Measurements from ENCODE around the gene TMSB4X.

Gene TMSB4X

GRCh38 chrX:12994321-12994720 is 19.4 kb downstream of the TMSB4X start:
- peaks cover 65% of the 10 kb centered on the region for H3K4me1 Mint-ChIP-seq
- no peaks in the 10 kb centered on the region for H3K9me3 Mint-ChIP-seq
- H3K4me3 Mint-ChIP-seq, result no peak overlapping the region
- H3K27me3 Mint-ChIP-seq, result no peaks in the 10 kb centered on the region
- H3K36me3 Mint-ChIP-seq, result peaks cover 2% of the 10 kb centered on the region
- peak overlapping the region; percentile 72 for H3K27ac Mint-ChIP-seq

DNA sequence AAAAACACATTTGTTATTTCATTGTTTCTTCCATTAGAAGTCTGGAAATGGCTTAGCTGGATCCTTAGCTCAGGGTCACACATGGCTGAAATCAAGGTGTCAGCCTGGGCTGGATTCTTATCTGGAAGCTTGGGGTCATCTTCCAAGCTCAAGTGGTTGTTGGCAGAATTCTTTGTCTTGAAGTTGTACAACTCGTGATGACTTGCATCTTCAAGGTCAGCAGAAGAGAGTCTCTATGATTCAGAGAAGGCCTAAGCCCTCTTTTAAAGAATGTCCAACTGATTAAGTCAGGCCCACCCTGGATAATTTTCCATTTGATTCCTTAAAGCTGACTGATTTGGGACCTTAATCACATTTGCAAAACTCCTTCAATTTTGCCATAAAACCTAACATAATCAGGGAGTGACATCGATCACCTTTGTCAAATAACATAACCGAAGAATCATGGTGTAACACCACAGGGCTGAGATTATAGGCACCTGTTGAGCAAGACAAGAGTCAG is 22.1 kb downstream of the TMSB4X start:
- H3K27me3 Mint-ChIP-seq, result no peaks in the 10 kb centered on the region
- no peaks in the 10 kb centered on the region for H3K36me3 Mint-ChIP-seq
- no peak overlapping the region for H3K4me3 Mint-ChIP-seq
- H3K9me3 Mint-ChIP-seq, result no peaks in the 10 kb centered on the region
- H3K27ac Mint-ChIP-seq, result peak overlapping the region; percentile 86
- H3K4me1 Mint-ChIP-seq, result peaks cover 72% of the 10 kb centered on the region

DNA sequence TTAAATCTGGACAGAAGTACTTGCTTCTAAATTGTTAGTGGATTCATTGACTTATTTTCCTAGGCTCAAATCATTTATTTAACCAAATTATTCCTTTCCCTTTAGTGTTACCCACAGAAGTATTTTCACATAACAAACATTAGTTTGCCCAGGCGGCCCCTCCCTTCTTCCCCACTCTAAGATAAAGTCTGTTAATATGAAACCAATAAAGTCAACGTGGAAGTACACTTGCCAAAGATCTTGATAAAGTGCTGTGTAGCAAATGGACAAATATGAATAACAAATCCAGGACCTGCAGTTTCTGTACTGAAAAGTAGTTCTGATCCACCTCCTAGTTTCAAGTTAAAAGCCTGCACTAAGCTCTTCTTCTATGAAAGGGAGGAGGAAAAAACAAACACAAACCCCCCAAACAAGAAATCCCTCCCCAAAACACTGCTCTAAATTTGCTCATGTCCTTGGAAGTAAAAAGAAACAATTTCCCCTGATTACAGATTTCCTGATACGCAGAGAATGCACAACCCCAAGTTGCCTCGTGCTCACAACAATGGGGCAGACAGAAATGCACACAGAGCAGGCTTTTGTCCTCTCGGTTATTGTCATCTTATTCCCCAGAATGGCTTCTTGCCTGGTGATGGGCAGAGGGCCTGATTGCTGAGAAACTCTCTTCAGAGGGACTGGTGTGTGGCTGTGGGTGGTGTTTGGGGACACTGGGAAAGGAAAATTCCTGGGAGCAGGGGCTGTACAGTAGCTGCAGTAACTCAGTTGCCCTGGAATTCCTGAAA is 23.2 kb downstream of the TMSB4X start:
- Mint-ChIP-seq H3K27me3 (no peaks in the 10 kb centered on the region), H3K4me1 (peaks cover 72% of the 10 kb centered on the region), H3K36me3 (no peaks in the 10 kb centered on the region), H3K27ac (peak overlapping the region; percentile 86), H3K9me3 (no peaks in the 10 kb centered on the region), H3K4me3 (peak overlapping the region; percentile 44)

GRCh38 chrX:12999422-12999821 is 24.5 kb downstream of the TMSB4X start:
- Mint-ChIP-seq H3K27me3 (no peaks in the 10 kb centered on the region), H3K27ac (peak overlapping the region; percentile 96), H3K4me1 (peaks cover 64% of the 10 kb centered on the region), H3K36me3 (no peaks in the 10 kb centered on the region), H3K9me3 (no peaks in the 10 kb centered on the region), H3K4me3 (peak overlapping the region; percentile 85)

DNA sequence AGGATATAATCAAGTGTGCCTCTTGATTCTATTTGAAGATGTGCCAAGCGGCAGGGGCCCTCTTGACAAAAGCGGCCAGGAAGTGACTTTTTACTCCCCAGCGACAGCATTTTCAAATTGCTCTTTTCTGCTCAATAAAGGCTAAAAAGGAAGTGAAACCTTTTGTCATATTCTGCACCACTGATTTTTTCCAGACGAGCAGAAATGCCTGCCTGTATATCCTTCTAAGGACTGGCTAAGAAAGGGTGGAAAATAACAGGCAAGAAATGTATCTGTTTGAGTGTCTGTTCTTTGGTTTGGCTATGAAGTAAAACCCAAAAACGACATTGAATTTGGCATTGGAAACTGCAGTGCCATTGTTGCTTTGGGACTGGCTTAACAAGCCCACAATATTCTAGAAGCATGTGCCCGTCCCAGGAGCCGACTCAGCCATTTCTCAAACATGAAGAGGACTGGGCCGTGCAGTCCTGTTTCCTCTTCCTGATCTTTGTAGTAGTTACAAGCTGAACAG is 25.4 kb downstream of the TMSB4X start:
- Mint-ChIP-seq H3K4me3 (peak overlapping the region; percentile 85), H3K4me1 (peaks cover 71% of the 10 kb centered on the region), H3K36me3 (no peaks in the 10 kb centered on the region)

GRCh38 chrX:13001097-13001496 is 26.2 kb downstream of the TMSB4X start:
- Mint-ChIP-seq H3K27ac (peak overlapping the region; percentile 55), H3K36me3 (no peaks in the 10 kb centered on the region), H3K4me3 (peak overlapping the region; percentile 45), H3K9me3 (no peaks in the 10 kb centered on the region), H3K27me3 (no peaks in the 10 kb centered on the region), H3K4me1 (peaks cover 73% of the 10 kb centered on the region)

More for the DNA sequence above, 25.4 kb downstream of the TMSB4X start:
- H3K27me3 Mint-ChIP-seq, result no peaks in the 10 kb centered on the region
- no peaks in the 10 kb centered on the region for H3K9me3 Mint-ChIP-seq
- H3K27ac Mint-ChIP-seq, result peak overlapping the region; percentile 96

DNA sequence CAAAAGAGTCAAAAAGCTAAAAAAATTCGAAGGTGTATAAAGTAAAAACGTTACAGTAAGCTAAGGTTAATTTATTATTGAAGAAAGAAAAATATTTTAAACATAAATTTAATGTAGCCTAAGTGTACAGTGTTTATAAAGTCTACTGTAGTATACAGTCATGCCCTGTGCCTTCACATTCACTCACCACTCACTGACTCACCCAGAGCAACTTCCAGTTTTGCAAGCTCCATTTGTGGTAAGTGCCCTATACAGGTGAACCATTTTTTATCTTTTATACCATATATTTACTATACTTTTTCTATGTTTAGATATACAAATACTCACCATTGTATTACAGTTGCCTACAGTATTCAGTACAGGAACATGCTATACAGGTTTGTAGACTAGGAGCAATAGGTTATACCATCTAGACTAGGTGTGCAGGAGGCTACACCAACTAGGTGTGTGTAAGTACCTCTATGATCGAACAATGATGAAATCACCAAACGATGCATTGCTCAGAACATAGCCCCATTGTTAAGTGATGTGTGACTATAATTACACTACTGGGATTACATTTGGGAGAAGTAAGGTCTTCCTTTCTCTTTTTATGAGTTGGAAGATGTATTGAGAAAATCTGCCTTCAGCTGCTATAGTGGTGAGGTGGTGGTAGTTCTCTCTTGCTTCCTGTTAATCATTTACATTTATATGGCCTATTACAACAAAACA is 27.2 kb downstream of the TMSB4X start:
- Mint-ChIP-seq H3K36me3 (no peaks in the 10 kb centered on the region), H3K4me3 (no peak overlapping the region), H3K27me3 (no peaks in the 10 kb centered on the region), H3K27ac (peak overlapping the region; percentile 51), H3K4me1 (peaks cover 68% of the 10 kb centered on the region), H3K9me3 (no peaks in the 10 kb centered on the region)

GRCh38 chrX:13005661-13006473 is 31.0 kb downstream of the TMSB4X start:
- Mint-ChIP-seq H3K27ac (peak overlapping the region; percentile 97), H3K27me3 (no peaks in the 10 kb centered on the region), H3K36me3 (no peaks in the 10 kb centered on the region), H3K4me3 (peak overlapping the region; percentile 88), H3K4me1 (peaks cover 65% of the 10 kb centered on the region), H3K9me3 (no peaks in the 10 kb centered on the region)

DNA sequence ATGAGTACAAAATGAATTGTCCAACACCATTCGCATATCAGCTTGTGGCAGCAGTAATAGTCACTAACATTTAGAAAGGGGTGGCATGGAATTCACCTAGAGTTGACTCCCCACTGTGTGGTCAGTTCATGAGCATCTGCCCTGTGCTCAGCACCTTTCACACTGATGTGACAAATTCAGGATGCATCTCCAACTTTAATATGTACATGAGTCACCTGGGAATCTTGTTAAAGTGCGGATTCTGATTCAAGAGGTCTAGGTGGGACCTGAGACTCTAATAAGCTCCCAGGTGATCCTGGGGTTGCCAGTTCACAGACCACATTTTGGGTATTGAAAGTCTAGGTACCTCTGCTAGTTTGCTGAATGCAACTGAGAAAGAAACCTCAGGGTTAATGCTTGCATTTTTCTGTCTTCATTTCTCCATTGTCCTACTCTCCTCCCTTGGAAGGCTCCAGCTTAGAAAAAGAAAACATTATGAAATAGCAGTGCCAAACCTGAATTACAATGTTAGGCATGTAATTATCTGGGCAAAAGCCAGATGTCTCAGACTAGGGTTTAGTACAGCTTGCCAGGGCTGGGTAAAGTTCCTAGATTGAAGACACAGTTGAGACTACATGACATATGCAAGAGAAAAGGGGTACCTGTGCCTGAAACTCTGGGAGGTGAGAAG is 32.7 kb downstream of the TMSB4X start:
- Mint-ChIP-seq H3K27me3 (no peaks in the 10 kb centered on the region), H3K36me3 (no peaks in the 10 kb centered on the region), H3K4me1 (peaks cover 60% of the 10 kb centered on the region), H3K4me3 (no peak overlapping the region), H3K27ac (no peak overlapping the region), H3K9me3 (no peaks in the 10 kb centered on the region)

- Mint-ChIP-seq H3K36me3 (no peaks in the 10 kb centered on the region), H3K27ac (no peak overlapping the region), H3K9me3 (no peaks in the 10 kb centered on the region), H3K4me1 (peaks cover 61% of the 10 kb centered on the region), H3K27me3 (no peaks in the 10 kb centered on the region), H3K4me3 (no peak overlapping the region)
These were observed 33.3 kb downstream of the TMSB4X start for GRCh38 chrX:13008189-13008533.

GRCh38 chrX:13008851-13009250 is 33.9 kb downstream of the TMSB4X start:
- Mint-ChIP-seq H3K27ac (peak overlapping the region; percentile 17), H3K4me1 (peaks cover 67% of the 10 kb centered on the region), H3K27me3 (no peaks in the 10 kb centered on the region), H3K9me3 (no peaks in the 10 kb centered on the region), H3K36me3 (no peaks in the 10 kb centered on the region), H3K4me3 (no peak overlapping the region)

DNA sequence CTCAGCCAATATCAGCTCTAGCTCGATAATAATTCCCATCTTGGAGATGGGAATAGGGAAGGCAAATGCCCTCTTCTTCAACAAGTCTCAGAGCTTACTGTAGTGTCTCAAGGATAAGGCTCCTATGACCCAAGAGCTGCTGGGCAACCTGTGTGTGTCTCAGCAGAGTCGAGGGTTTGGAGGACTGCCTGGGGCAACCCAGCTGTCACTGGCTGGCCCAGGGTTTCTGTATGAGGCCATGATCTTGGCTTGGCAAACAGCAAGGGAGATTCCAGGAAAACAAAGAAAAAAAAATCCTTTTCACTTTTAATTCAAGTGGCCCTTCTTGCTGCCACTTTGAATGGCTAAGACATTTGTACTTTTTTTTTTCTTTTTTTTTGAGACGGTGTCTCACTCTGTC is 34.4 kb downstream of the TMSB4X start:
- Mint-ChIP-seq H3K4me3 (no peak overlapping the region), H3K4me1 (peaks cover 72% of the 10 kb centered on the region), H3K36me3 (no peaks in the 10 kb centered on the region), H3K9me3 (no peaks in the 10 kb centered on the region), H3K27me3 (no peaks in the 10 kb centered on the region), H3K27ac (no peak overlapping the region)

DNA sequence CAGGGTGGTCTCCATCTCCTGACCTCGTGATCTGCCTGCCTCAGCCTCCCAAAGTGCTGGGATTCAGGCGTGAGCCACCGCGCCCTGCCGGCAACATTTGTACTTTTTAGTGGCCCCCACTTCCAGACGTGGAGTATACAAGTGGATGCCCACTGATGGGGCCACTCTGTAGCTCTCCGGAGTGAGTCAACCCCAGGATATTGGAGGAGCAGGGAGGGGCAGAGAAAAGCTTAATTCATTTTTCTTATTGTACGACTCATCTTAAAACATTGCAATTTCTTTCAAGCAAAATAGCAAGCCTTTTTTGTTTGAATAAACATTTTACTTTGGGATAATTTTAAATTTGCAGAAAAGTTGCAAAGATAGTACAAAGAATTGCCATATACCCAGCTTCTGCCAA is 34.9 kb downstream of the TMSB4X start:
- H3K27me3 Mint-ChIP-seq, result no peaks in the 10 kb centered on the region
- H3K4me3 Mint-ChIP-seq, result no peak overlapping the region

DNA sequence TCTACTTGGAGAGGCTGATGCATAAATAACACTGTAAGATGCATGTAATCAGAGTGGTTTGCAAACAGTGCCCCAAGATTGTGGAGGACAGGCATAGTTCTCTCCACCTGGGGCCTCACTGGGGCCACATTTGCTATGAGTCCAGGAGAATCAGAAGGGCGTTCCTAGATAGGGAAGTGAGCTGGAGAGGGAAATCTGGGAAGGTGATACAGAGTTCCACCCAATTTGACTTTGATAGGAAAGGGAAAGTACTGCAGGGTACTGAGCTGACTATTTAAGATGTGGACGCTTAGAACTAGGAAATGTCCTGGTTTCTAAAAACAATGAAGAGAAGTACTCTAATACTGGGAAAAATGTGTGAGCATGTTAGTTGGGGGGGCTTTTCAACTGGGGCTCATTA is 35.6 kb downstream of the TMSB4X start:
- Mint-ChIP-seq H3K4me3 (no peak overlapping the region), H3K27ac (no peak overlapping the region), H3K36me3 (no peaks in the 10 kb centered on the region), H3K27me3 (no peaks in the 10 kb centered on the region), H3K4me1 (peaks cover 71% of the 10 kb centered on the region), H3K9me3 (no peaks in the 10 kb centered on the region)

More for the DNA sequence above, 34.9 kb downstream of the TMSB4X start:
- Mint-ChIP-seq H3K27ac (no peak overlapping the region), H3K4me1 (peaks cover 73% of the 10 kb centered on the region), H3K9me3 (no peaks in the 10 kb centered on the region), H3K36me3 (no peaks in the 10 kb centered on the region)
